Ectodermal cell (in vitro differentiated cells): ENCODE measurements around the gene C12orf50.

Experiments used
- H3K27ac ChIP-seq: 2 replicates; pipeline ENCODE4 v1.7.0; 2013; ENCODE audit warnings: mild to moderate bottlenecking, low read depth, low read length; ENCODE audit not compliant: insufficient read depth, poor library complexity, severe bottlenecking
- H3K27me3 ChIP-seq: 2 replicates; pipeline ENCODE4 v1.7.0; 2013; ENCODE audit warnings: mild to moderate bottlenecking, low read length; ENCODE audit not compliant: insufficient read depth, control insufficient read depth, poor library complexity, severe bottlenecking
- H3K36me3 ChIP-seq: one replicate; pipeline ENCODE4 v1.7.0; 2013; ENCODE audit warnings: low read length; ENCODE audit not compliant: control insufficient read depth, insufficient read depth
- H3K4me1 ChIP-seq: one replicate; pipeline ENCODE4 v1.7.0; 2013; ENCODE audit warnings: low read length; ENCODE audit not compliant: control insufficient read depth, insufficient read depth
- H3K4me3 ChIP-seq: 2 replicates; pipeline ENCODE4 v1.7.0; 2013; ENCODE audit warnings: low read depth, low read length, control low read depth; ENCODE audit not compliant: insufficient read depth
- H3K9me3 ChIP-seq: 2 replicates; pipeline ENCODE4 v1.7.0; 2013; ENCODE audit warnings: mild to moderate bottlenecking, low read length, moderate library complexity; ENCODE audit not compliant: control insufficient read depth
- WGBS, 2 experiments: methylation state at CpG; one replicate each; pipeline ENCODE4 v1.1.7; 2013; ENCODE audit warnings: missing lambda C conversion rate in 2 of 2; 5-methylcytosine and 5-hydroxymethylcytosine counted together

C12orf50 gene

DNA sequence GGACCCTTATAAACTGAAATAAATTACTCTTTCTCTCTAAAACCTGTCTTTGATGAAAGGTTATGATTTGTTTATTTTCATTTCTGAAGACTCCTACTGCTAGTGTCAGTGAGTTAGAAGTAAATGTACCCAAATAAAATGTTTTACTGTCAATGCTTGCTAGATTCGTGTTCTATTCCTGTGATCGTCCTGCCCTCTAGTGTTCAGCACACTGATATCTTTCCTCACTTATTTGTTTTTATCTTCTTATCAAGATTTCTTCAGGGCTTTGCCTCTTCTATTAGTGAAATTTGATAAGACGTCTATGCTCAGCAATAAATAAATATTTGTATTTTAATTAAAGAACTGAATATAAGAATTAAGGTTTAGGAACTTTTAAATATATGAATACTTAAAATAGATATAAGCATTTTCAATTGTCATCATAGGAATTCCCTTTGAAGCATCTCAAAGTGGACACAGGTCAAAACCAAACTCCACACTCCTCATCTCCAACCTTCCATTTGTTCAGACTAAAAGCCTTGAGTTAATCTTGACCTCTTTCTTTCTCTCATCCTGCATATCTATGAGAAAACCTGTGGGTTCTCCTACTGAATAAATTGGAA, 75.8 kb downstream of the C12orf50 start:
- H3K27me3 ChIP-seq = no peaks in the 10 kb centered on the region
- WGBS, 2 experiments = 0 to 15% methylated on average over 2 of the region's 3 CpGs
- peaks cover 5% of the 10 kb centered on the region for H3K4me1 ChIP-seq
- H3K36me3 ChIP-seq = no peaks in the 10 kb centered on the region
- H3K4me3 ChIP-seq = no peak overlapping the region
- H3K9me3 ChIP-seq = no peaks in the 10 kb centered on the region
- no peak overlapping the region for H3K27ac ChIP-seq

DNA sequence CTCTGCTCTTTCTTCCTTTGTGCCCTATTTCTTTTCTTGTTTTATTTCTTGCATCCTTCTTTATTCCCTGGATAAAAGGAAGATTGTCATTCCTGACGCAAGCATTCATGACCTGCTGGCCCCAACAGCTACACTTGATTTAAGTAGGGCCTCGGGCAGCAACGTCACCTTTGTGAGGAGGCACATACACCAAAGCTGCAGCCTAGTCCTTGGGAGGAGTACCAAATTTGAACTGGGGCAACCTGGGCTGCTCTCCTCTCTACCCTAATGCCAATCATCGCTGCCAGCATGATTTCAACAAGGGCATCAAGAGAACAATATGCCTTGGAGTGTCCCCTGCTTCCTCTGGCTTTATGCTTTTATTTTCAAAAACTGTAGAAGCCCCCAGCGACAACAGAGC, 76.4 kb downstream of the C12orf50 start:
- Histone ChIP-seq H3K27me3 (no peaks in the 10 kb centered on the region), H3K9me3 (no peaks in the 10 kb centered on the region), H3K27ac (peak overlapping the region; percentile 3), H3K4me3 (no peak overlapping the region), H3K36me3 (no peaks in the 10 kb centered on the region), H3K4me1 (peaks cover 5% of the 10 kb centered on the region)
- WGBS, 2 experiments = 55 to 67% methylated on average over 5 of the region's 5 CpGs

DNA sequence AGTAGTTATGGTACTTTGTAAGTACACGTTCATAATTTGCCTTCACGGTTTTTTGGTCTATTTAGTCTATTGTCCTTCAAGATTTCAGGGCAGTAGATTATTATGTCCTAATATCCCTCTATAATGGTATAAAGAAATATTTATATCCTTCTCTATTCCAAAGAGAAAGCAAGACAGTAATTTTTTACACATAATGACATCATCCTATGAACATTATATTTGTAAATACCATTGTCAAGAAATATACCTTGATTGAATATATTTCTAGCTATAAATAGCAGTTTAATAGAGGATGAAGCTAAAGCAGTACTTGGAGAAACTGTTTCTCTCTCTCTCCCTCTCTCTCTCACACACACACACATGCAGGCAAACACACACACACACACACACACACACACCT, 77.0 kb downstream of the C12orf50 start:
- no peak overlapping the region for H3K27ac ChIP-seq
- H3K36me3 ChIP-seq = no peaks in the 10 kb centered on the region
- WGBS, 2 experiments = 83% methylated on average over 2 of the region's 2 CpGs; no CpG with 5 or more reads in 1 of the 2 experiments

DNA sequence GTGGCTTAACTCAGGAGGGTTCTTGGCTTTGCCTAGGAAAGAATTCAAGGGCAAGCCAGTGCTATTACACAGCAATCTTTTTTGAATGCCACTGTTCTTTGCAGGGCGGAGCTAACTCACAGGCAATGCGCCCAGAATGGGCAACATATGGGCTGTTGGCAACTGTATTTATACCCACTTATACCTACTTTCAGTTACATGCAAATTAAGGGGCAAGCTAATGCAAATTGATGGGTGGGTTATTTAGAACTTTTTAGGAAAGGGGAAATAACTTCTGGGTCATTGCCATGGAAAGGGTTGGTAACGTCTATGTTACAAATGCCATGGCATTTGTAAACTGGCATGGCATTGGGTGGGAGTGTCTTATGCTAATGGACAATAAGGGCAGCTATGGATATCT, 85.4 kb downstream of the C12orf50 start:
- WGBS, 2 experiments = 93% methylated on average over 3 of the region's 3 CpGs

More for the DNA sequence above, 77.0 kb downstream of the C12orf50 start:
- Histone ChIP-seq H3K4me1 (peaks cover 5% of the 10 kb centered on the region), H3K27me3 (no peaks in the 10 kb centered on the region), H3K4me3 (no peak overlapping the region), H3K9me3 (no peaks in the 10 kb centered on the region)

DNA sequence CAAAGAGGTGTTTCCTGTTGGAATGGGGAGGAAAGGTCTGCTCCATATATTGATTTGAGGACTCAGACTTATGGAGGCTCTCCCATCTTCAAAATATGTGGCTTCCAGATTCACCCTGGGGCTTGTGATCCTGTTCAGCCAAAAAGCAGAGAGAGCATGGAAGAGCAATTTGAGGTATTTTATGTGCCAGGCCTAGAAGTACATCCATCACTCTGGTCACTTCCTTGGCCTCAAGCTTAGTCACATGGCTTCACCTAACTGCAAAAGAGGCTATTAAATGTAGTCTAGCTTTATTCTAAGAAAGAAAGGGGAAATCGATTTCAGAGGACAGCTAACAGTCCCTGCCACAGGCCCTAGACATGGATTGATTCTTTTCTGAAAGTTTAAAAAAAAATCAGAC, 86.2 kb downstream of the C12orf50 start:
- 79 to 92% methylated on average over 1 of the region's 1 CpG for WGBS, 2 experiments
- Histone ChIP-seq H3K36me3 (no peaks in the 10 kb centered on the region), H3K4me3 (no peak overlapping the region), H3K9me3 (no peaks in the 10 kb centered on the region), H3K27ac (no peak overlapping the region), H3K27me3 (no peaks in the 10 kb centered on the region), H3K4me1 (no peaks in the 10 kb centered on the region)

More for the DNA sequence above, 85.4 kb downstream of the C12orf50 start:
- Histone ChIP-seq H3K27me3 (no peaks in the 10 kb centered on the region), H3K4me1 (no peaks in the 10 kb centered on the region), H3K36me3 (no peaks in the 10 kb centered on the region), H3K9me3 (no peaks in the 10 kb centered on the region), H3K27ac (no peak overlapping the region), H3K4me3 (no peak overlapping the region)

DNA sequence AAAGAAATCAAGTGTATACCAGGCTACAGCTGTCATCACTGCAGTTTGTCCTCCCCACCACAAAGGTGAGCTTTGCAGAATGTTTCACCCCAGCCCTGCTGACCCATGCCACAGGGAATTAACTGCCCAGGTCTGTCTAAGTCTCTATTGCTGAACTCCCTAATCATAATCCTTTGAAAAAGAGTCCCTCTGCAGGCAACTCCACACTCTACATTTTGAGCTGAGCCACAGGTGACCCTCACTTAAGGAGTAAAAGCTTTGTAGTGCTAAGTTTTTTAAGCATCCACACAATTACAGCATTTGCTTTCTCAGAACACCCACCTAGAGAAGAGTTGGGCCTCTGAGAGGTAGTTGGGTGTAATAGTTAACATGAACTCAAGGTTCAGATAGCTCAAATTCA, 90.0 kb downstream of the C12orf50 start:
- Histone ChIP-seq H3K9me3 (no peaks in the 10 kb centered on the region), H3K4me1 (no peaks in the 10 kb centered on the region), H3K4me3 (no peak overlapping the region), H3K27me3 (no peaks in the 10 kb centered on the region), H3K36me3 (no peaks in the 10 kb centered on the region), H3K27ac (no peak overlapping the region)

DNA sequence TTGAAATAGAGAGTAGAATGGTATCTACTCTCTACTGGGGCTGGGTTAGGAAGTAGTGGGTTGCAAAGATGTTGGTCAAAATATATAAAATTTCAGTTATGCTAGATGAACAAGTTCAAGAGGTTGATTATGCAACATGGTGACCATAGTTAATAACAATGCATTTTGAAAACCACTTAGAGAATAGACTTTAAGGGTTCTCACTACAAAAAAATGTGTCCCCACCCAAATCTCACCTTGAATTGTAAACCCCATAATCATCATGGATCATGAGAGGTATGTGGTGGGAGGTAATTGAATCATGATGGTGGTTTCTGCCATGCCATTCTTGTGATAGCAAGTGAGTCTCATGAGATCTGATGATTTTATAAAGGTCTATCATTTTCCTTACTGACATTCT, 94.0 kb downstream of the C12orf50 start:
- H3K9me3 ChIP-seq = no peaks in the 10 kb centered on the region

DNA sequence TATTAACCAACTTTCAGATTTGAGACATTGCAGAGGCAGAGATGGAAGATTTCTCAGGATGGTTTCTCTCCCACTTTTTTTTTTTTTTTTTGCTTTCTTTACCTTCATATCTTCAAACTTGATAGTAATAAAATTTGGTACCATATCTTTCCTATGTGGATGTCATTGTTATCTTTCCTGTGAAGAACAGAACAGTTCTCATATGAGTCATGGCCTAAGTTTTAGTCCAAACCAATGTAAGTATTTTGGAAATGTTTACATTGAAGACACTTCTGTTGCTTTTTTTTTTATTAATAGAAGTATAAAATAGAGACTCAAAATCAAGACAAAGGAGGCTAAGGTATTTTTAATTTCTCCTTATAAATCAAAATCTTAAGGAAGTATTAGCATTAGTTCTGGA, 95.2 kb downstream of the C12orf50 start:
- Histone ChIP-seq H3K9me3 (no peaks in the 10 kb centered on the region), H3K36me3 (no peaks in the 10 kb centered on the region), H3K27ac (no peak overlapping the region), H3K27me3 (no peaks in the 10 kb centered on the region), H3K4me3 (no peak overlapping the region), H3K4me1 (no peaks in the 10 kb centered on the region)

More for the DNA sequence above, 94.0 kb downstream of the C12orf50 start:
- no peak overlapping the region for H3K4me3 ChIP-seq
- no peaks in the 10 kb centered on the region for H3K36me3 ChIP-seq
- no peaks in the 10 kb centered on the region for H3K4me1 ChIP-seq
- no peaks in the 10 kb centered on the region for H3K27me3 ChIP-seq
- no peak overlapping the region for H3K27ac ChIP-seq

DNA sequence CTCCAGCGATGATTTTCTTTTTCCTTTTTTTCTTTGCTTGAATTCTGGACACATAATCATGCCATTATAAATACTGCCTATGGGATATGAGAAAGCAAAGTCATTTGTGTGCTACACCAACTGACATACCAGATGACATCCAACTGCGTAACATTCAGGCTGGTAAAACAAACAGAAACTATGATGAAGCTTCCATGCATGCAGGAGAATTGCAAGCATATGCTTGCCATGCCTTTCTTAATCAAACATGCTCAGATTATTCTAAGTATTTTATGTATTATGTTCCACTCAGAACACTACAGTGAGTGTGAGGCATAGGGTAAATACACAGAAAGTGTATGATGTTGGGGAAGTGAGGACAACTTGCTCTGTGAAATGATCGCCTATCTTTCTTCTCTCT, 97.4 kb downstream of the C12orf50 start:
- Histone ChIP-seq H3K27ac (no peak overlapping the region), H3K9me3 (no peaks in the 10 kb centered on the region), H3K4me1 (no peaks in the 10 kb centered on the region), H3K4me3 (no peak overlapping the region), H3K36me3 (no peaks in the 10 kb centered on the region), H3K27me3 (no peaks in the 10 kb centered on the region)
- 87 to 91% methylated on average over 3 of the region's 3 CpGs for WGBS, 2 experiments

DNA sequence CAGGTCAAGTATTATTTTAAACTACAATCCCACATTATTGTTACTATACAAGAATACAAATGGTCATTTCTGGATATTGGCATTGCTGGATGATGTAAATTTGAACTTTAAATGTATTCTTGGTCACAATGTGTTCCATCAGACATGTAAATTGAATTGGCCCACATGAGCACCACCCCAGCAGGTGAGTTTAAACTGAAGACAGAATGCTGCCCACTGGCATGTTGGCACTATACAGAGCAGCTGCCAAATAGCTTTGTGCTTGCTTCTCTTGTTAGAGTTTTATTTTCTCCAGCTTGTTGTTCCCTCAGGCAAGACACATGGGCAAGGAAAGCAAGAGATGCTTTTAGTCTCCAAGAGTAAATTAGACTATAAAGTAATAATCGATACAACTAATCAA, 98.6 kb downstream of the C12orf50 start:
- Histone ChIP-seq H3K27ac (no peak overlapping the region), H3K27me3 (no peaks in the 10 kb centered on the region), H3K36me3 (no peaks in the 10 kb centered on the region), H3K4me3 (no peak overlapping the region), H3K4me1 (no peaks in the 10 kb centered on the region), H3K9me3 (no peaks in the 10 kb centered on the region)
- no CpG with 5 or more reads among the region's 1 CpG for WGBS, 2 experiments
